Endothelial cell of umbilical vein (primary cell): Measurements from ENCODE around the gene THSD4. TPM values are rescaled to one million over a fixed set of nuclear protein-coding genes. Genes with fewer than 3 reads are reported as not detected.
"Not testable (repeated sequence)": the region's sequence is repeated elsewhere in the genome, so short reads cannot be mapped to it uniquely, and the experiment has no call there.

ENCODE experiments used
- BruUV-seq: library from RNA; stranded (reverse); fragments of 400-500 nt; replicated peaks from 2 replicates; lab custom pipeline; 2021; lab: Mats Ljungman, UMichigan
- CTCF ChIA-PET: fragments of 300-600, 350-600 bp; sonication (Branson Sonifier 250); formaldehyde crosslinking; loops from one replicate; lab custom pipeline; 2021; ENCODE audit warnings: antibody characterized with exemption, inconsistent platforms; lab: Charles Lee
- POLR2A ChIA-PET: fragments of 300-600, 350-600 bp; sonication (Branson Sonifier 250); formaldehyde crosslinking; loops from one replicate; lab custom pipeline; 2021; ENCODE audit warnings: antibody characterized with exemption, inconsistent platforms; lab: Charles Lee
- DNase-seq: peaks from one replicate; pipeline ENCODE4 v3.0.0-alpha.2; 2011; ENCODE audit warnings: low read depth, low spot score
- FAIRE-seq: peaks from 2 replicates; lab custom pipeline; 2011; peaks lifted over from hg19 to GRCh38; lab: Jason Lieb, UNC
- H2AFZ ChIP-seq: 2 replicates; pipeline ENCODE4 v1.6.0; 2012; ENCODE audit warnings: low read depth, low read length, control low read depth, inconsistent platforms
- H3K27ac ChIP-seq: 2 replicates; pipeline ENCODE4 v1.5.1; 2011; ENCODE audit warnings: low read depth, mild to moderate bottlenecking, control low read depth, low read length, moderate library complexity; ENCODE audit not compliant: insufficient read depth
- H3K27me3 ChIP-seq, 2 experiments: 2 replicates each; pipeline versions ENCODE4 v1.6.0 to v1.6.1; 2011; ENCODE audit warnings: low read length in 2 of 2, mixed read lengths in 1 of 2; ENCODE audit not compliant: control insufficient read depth in 2 of 2, insufficient read depth in 2 of 2
- H3K36me3 ChIP-seq, 2 experiments: 2 replicates in 1 of 2; 3 replicates in 1 of 2; pipeline ENCODE4 v1.5.1; 2011; ENCODE audit warnings: low read length in 2 of 2, mild to moderate bottlenecking in 1 of 2, moderate library complexity in 1 of 2; ENCODE audit not compliant: control insufficient read depth in 2 of 2, insufficient read depth in 2 of 2; ENCODE audit errors: extremely low read depth in 1 of 2
- H3K4me1 ChIP-seq: 3 replicates; pipeline ENCODE4 v1.5.1; 2011; ENCODE audit warnings: mild to moderate bottlenecking, low read length; ENCODE audit not compliant: control insufficient read depth, insufficient read depth; ENCODE audit errors: extremely low read depth
- H3K4me2 ChIP-seq: 2 replicates; pipeline ENCODE4 v1.6.1; 2011; ENCODE audit warnings: low read length, control low read depth, mixed read lengths; ENCODE audit not compliant: insufficient read depth
- H3K4me3 ChIP-seq, 3 experiments: fragments of 200-600 bp in 1 of 3; sonication (generic), shearing (Covaris generic) in 1 of 3; replicated peaks in 1 of 3; 2 replicates each; pipeline ENCODE4 v1.5.1; 2011 to 2016; ENCODE audit warnings: control low read depth in 3 of 3, low read length in 3 of 3, mild to moderate bottlenecking in 2 of 3, inconsistent platforms in 1 of 3, low read depth in 1 of 3, moderate library complexity in 1 of 3; ENCODE audit not compliant: insufficient read depth in 1 of 3
- H3K79me2 ChIP-seq: 2 replicates; pipeline ENCODE4 v1.6.0; 2012; ENCODE audit warnings: low read length, inconsistent platforms; ENCODE audit not compliant: control insufficient read depth, insufficient read depth
- H3K9ac ChIP-seq: replicated peaks from 2 replicates; pipeline ENCODE3; 2011; ENCODE audit warnings: low read length, control low read depth; ENCODE audit not compliant: insufficient read depth; ENCODE audit errors: extremely low read depth
- H3K9me1 ChIP-seq: replicated peaks from 3 replicates; pipeline ENCODE4 v1.6.0; 2011; ENCODE audit warnings: mild to moderate bottlenecking, low read length; ENCODE audit not compliant: control insufficient read depth, insufficient read depth; ENCODE audit errors: extremely low read depth
- H3K9me3 ChIP-seq: replicated peaks from 2 replicates; pipeline ENCODE4 v1.5.1; 2012; ENCODE audit warnings: low read length, inconsistent platforms; ENCODE audit not compliant: control insufficient read depth, insufficient read depth
- H4K20me1 ChIP-seq: replicated peaks from 2 replicates; pipeline ENCODE3; 2011; ENCODE audit warnings: mild to moderate bottlenecking, low read length; ENCODE audit not compliant: control insufficient read depth, insufficient read depth; ENCODE audit errors: extremely low read depth
- CTCF ChIP-seq, 2 donors: IDR thresholded peaks; 1 replicate in 1 of 2; 2 replicates in 1 of 2; pipeline ENCODE4 v1.5.1; 2011; ENCODE audit warnings: low read length in 2 of 2, mild to moderate bottlenecking in 2 of 2, moderate library complexity in 2 of 2, control low read depth in 1 of 2, inconsistent platforms in 1 of 2, low read depth in 1 of 2; ENCODE audit not compliant: insufficient read depth in 1 of 2; ENCODE audit errors: extremely low read depth in 1 of 2
- EZH2 ChIP-seq: IDR thresholded peaks from 2 replicates; pipeline ENCODE4 v1.6.1; 2012; ENCODE audit warnings: borderline replicate concordance, low read depth, mild to moderate bottlenecking, moderate library complexity, low read length, inconsistent platforms; ENCODE audit not compliant: severe bottlenecking
- FOS ChIP-seq: IDR thresholded peaks from 2 replicates; pipeline ENCODE4 v1.6.1; 2011; ENCODE audit warnings: mild to moderate bottlenecking, low read length, moderate library complexity, borderline replicate concordance; ENCODE audit not compliant: insufficient read depth
- GATA2 ChIP-seq: IDR thresholded peaks from 2 replicates; pipeline ENCODE4 v1.7.0; 2011; ENCODE audit warnings: low read depth, mild to moderate bottlenecking, moderate library complexity, mixed read lengths, low read length; ENCODE audit not compliant: insufficient read length, insufficient read depth
- JUN ChIP-seq: IDR thresholded peaks from 2 replicates; pipeline ENCODE4 v1.6.1; 2011; ENCODE audit warnings: borderline replicate concordance, low read depth; ENCODE audit not compliant: insufficient read length, insufficient read depth
- MAX ChIP-seq: IDR thresholded peaks from 2 replicates; pipeline ENCODE4 v1.6.1; 2011; ENCODE audit not compliant: insufficient read depth, insufficient read length
- MYC ChIP-seq: IDR thresholded peaks from one replicate; pipeline ENCODE4 v1.6.1; 2011; ENCODE audit warnings: mild to moderate bottlenecking, low read depth, low read length
- POLR2A ChIP-seq: IDR thresholded peaks from 2 replicates; pipeline ENCODE4 v1.6.1; 2012; ENCODE audit warnings: low read depth, mild to moderate bottlenecking, control low read depth, low read length
- POLR2AphosphoS5 ChIP-seq: IDR thresholded peaks from 2 replicates; pipeline ENCODE4 v1.6.1; 2012; ENCODE audit warnings: low read depth, mild to moderate bottlenecking, control low read depth, low read length, moderate library complexity; ENCODE audit not compliant: insufficient read depth
- dilution Hi-C: fragments of 300-500 bp; cut with MboI; formaldehyde crosslinking; loops from one replicate; pipeline ENCODE4 v1.15.0; 2019; ENCODE audit warnings: low sequenced_read_pairs; ENCODE audit not compliant: extremely low pct_ligation_motif_present
- intact Hi-C: fragments of 100-400 bp; cut with micrococcal nuclease; formaldehyde crosslinking; loops from one replicate; pipeline ENCODE4 v1.10.0; 2022
- polyA plus RNA-seq, 4 experiments: library from polyadenylated mRNA; depleted of rRNA in 3 of 4; stranded (reverse) in 3 of 4; unstranded in 1 of 4; fragments of >200 nt; gene quantifications; 2 replicates each; pipeline versions ENCODE4 v1.2.1 to v1.2.3, GENCODE V29; 2011 to 2012; ENCODE audit warnings: missing spikeins in 1 of 4
- total RNA-seq: library from RNA; stranded (reverse); gene quantifications from 2 replicates; pipeline ENCODE4 v1.2.3, GENCODE V29; 2021

THSD4 gene
- total and polyA plus RNA-seq, 2 donors (not counting 3 experiments of a cell fraction or from before 2014, with no cell fraction given), result 9.9 to 25.4 TPM

- dilution Hi-C loops, result no loop called here
- H3K4me3 ChIP-seq, result no peak overlapping the region
- DNase-seq (no peak), FAIRE-seq (no peak)
- H3K27me3 ChIP-seq, result no peaks in the 10 kb centered on the region
- no peaks in the 10 kb centered on the region for H3K9me1 ChIP-seq
- no peak overlapping the region for H3K9ac ChIP-seq
- H3K27ac ChIP-seq, result no peak overlapping the region
- TF ChIP-seq MYC (no peak), MAX (no peak), POLR2A (no peak), JUN (no peak), FOS (no peak), EZH2 (no peak), GATA2 (no peak), POLR2AphosphoS5 (no peak), CTCF (IDR thresholded peaks at IDR 0.05; ENCODE audit: extremely low read depth in 1 of 2, insufficient read depth in 1 of 2, low read depth in 1 of 2, low read length in 2 of 2) (no peak)
- BruUV-seq, result no TSS peak
- no peaks in the 10 kb centered on the region for H3K79me2 ChIP-seq
- H3K9me3 ChIP-seq, result no peaks in the 10 kb centered on the region
- H2AFZ ChIP-seq, result no peak overlapping the region
- no peak overlapping the region for H3K4me2 ChIP-seq
- no peaks in the 10 kb centered on the region for H3K4me1 ChIP-seq
- intact Hi-C loops, result no loop called here
- CTCF ChIA-PET, result no interaction called here
- no peaks in the 10 kb centered on the region for H4K20me1 ChIP-seq
- H3K36me3 ChIP-seq, result no peaks in the 10 kb centered on the region
- POLR2A ChIA-PET, result no interaction called here
Observed at GRCh38 chr15:71171195-71171594, 55.9 kb downstream of the THSD4 start.

- BruUV-seq, H3K9ac ChIP-seq, H3K4me2 ChIP-seq, H3K27ac ChIP-seq, H3K9me3 ChIP-seq, H4K20me1 ChIP-seq, H3K36me3 ChIP-seq, DNase-seq, dilution Hi-C loops, H3K27me3 ChIP-seq, H3K9me1 ChIP-seq, POLR2A ChIA-PET, FAIRE-seq, H3K4me1 ChIP-seq, H3K79me2 ChIP-seq, H2AFZ ChIP-seq, H3K4me3 ChIP-seq, CTCF ChIA-PET, intact Hi-C loops: not testable (repeated sequence)
Observed at GRCh38 chr15:71174360-71174759, 59.1 kb downstream of the THSD4 start.
